GM19351 (cell line): ENCODE results near the gene PRF1.

Source experiments
- ATAC-seq: cut with Tn5 transposase; IDR thresholded peaks from one replicate; pipeline ENCODE4 v1.9.1; 2021; ENCODE audit warnings: mild to moderate bottlenecking, moderate library complexity; ENCODE audit not compliant: unreplicated experiment

PRF1 gene

DNA sequence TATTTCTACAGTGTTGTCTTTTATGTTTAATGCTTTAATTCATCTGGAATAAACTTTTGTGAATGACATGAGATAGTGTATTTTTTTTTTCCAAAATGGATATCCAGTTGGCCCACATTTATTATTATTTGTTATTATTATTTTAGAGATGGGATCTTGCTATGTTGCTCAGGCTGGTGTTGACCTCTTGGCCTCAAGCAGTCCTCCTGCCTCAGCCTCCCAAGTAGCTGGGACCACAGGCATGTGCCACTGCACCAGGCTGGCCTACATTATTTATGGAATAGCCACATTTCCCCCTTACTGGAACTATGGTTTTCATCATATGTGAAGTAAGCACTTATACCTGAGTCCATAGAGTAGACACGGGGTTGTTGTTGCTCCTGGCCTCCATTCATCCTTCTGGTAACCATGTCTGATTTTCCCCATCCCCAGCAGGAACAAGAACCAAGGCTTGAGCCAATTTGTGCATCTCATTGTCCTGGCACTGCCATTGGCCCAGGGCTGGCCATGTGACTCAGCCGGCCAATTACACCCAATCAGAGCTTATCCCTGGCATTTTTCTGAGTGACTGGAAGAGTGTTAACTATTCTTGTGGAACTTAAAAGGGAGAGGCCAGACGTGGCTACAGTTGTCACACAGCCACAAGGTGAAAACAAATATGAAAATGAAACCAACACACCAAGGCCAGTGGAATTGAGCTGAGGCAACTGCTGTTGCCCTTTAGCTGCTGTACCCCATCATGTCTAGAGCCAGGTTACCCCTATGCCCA lies 23.1 kb downstream of the PRF1 start:
- no peak for ATAC-seq

DNA sequence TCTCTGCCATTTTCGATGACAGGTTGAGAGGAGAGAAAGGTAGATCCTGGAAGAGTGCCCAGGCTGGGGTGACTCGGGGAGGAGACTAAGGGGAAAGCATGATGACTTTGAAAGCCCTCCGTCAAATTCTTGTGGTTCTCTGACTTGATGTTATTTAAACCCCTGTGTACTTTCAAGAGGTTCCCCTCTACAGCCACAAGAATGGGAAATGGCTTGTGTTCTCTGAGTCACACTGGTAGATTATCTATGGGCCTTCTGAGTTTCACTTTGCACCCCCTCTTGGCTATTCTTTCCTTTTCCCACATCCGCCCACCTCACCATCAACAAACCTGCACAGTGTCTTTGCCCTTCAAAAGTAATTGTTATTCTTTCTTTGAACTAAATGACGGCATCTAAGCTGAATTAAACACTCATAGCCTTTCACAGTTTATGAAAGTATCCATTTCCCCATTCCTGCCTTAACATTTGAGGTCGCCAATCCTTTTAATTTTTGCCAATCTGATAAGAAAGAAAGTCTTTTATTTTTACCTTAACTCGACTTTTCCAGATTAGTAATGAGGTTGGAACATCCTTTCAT lies 24.1 kb downstream of the PRF1 start:
- peak; percentile 60 for ATAC-seq

DNA sequence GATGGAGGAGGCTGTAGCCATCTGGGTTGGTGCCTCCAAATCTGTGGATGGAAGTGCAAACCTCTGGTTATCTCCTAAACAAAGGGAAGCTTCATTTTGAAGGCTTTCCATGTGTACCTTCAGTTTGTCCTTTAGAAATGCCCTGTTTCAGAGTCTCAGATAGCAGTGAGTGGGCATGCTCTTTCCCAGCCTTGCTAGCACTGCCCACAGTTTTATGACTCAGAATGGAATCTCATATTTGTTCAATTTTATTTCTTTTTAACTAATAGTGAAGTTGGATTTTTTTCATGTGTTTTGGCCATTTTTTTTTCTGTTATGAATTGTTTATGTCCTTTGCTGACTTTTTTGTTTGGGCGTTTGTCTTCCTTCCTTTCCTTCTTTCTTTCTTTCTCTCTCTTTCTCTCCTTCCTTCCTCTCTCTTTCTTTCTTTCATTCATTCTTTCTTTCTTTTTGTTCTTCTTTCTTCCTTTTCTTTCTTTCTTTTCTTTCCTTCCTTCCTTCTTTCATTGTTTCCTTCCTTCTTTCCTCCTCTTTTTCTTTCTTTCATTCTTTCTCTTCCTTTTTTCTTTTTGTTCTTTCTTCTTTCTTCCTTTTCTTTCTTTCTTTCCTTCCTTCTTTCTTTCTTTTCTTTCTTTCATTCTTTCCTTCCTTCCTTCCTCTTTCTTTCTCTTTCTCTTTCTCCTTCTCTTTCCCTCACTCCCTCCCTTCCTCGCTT lies 25.6 kb downstream of the PRF1 start:
- no peak for ATAC-seq

DNA sequence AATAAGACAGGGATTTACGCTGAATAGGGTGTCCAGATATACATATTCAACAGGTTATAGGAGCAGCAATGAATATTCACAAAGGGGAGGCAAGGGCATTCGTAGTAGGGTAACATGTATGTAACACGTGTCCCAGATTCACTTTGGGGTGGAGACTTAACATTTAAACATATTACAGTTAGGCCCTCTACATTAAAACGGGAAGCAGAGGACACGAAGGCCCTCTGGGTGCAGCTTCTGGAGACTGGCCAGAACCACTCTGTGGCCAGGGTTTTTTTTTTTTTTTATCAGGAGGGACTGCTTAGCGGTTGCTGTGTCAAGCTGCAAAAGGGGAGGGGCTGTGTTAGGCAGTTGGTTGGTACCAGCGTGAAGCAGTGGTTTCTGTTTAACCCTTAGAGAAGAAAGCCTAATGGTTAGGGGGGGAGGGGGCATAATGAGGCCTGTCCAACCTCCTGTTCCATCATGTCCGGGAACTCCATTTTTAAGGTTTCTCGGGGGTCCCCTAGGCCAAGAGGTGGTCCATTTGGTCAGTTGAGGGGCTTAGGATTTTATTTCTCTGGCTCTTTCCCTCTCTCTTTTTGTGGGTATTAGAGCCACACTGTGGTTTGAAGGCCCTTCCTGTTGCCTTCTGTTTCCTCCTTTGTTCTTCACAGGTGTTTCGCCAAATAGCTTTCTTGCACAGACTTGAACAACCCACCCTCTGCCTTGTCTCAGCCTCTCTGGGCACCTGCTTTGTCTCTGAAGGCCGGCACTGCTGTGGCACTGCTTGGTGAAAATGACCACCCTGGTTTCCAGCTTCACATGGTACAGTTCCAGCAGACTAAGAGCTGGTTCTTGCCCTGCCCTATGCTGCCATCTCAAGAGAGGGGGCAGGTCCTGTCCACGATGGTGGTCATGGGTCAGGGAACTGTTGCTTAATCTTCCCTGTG lies 26.4 kb downstream of the PRF1 start:
- ATAC-seq: peak; percentile 46

DNA sequence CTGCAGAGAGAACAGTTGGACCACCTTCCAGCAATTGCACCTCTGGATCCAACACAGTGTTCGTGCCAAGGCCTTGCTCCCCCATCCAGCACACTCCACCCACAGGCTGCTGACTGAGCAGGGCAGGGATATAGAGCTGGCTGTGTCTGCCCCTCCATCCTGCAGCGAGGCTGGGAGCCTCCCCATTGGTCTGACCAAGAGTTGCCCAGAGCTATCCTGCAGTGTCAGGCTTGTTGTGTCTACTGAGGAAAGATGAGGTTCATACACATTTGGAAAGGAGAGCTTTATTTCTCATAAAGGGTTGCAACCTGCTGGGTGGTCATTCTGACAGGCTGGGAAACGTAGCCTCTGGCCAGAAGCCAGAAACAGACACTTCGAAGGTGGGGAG lies 27.1 kb downstream of the PRF1 start:
- ATAC-seq: no peak

DNA sequence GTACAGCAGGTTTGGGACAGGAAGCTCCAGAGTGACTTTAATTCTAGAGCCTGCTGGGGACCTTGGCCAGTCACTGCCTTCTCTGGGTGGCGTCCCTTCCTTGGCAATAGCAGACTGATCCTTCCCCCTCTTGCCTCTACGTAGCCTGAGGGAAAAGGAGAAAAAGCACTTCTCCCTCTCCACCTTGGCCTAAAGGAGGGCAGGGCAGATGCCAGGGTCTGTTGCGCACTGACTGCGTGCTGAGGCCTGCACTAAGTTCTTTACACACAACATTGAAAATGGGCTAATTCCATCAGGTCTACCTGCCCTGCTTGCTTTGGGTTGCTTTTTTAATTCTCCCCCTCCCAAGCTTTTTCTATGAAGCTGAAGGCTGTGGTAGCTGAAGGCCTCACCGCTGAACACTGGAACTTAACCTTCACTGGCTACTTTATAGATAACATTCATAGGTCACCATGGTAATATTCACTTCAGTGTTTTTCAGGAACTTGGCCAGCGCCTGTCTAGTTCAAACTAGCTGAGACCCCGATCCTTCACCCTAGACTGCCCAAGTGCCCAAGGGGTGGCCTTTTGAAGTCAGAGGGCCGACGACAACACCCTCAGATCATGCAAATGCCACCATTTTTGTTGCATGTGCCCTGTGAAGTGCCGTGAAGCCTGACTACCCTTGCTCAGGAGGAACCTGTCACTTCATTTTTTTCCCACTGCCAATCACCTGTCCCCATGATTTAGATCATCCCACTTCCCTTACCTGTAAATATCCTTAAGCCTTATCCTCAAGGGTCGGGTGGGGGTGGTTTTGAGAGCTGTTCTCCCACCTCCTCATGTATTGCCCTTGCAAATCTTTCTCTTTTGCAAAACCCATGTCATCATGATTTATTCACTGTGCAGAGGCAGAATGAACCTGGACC lies 28.7 kb downstream of the PRF1 start:
- ATAC-seq: no peak

DNA sequence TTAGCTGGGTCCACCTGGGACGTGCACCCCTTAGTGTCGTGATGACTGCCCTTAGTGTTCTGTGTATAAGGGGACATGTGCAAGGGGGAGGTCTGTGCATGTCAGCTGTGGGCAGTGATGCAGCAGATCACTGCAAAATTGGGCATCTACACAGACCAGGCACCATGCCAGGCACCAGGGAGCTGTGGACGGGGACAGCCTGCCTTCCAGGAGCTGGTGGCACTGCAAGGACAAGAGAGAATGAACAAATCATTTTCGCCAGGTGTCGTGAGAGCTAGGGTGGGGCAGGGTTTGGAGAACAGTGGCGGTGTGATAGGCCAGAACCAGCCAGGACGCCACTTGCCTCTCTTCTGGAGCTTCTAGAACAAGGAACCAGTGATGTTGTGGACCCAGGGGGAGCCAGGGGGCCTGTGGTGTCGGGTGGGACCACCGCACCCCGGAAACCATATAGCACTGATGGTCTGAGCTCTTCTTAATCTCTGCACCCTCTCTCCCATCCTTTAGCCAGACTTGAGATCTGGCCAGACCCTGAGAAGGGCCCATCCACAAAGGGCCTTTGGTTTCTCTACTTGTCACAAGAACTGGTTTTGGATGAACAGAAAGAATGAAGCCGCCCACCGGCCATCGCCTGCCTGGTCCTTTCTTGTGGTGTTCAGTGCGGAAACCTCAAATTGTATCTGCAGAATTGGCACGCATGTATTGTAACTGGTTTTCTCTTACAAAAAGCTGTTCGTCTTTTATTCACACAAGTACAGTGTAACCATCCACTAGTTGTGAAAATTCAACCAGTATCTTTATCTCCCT lies 30.7 kb downstream of the PRF1 start:
- ATAC-seq: no peak

DNA sequence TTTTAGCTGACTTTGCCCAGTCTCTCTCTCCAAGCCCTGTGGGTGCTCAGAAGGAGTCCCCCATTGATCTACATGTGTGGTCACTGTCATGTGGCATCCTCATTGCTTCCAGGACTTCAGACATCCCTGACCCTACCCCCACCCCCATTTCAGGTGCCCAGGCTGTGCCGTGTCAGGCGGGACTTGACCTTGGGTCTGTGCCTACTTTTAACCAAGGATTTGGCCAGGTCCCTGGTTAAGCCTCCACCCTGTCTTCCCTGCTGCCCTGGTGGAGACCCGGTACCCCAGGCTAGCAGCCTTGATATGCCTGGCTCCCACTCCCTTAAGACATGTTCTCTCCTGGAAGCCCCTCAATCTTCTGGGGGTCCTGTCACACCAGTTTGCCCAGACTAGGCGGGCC lies 31.3 kb downstream of the PRF1 start:
- no peak for ATAC-seq

DNA sequence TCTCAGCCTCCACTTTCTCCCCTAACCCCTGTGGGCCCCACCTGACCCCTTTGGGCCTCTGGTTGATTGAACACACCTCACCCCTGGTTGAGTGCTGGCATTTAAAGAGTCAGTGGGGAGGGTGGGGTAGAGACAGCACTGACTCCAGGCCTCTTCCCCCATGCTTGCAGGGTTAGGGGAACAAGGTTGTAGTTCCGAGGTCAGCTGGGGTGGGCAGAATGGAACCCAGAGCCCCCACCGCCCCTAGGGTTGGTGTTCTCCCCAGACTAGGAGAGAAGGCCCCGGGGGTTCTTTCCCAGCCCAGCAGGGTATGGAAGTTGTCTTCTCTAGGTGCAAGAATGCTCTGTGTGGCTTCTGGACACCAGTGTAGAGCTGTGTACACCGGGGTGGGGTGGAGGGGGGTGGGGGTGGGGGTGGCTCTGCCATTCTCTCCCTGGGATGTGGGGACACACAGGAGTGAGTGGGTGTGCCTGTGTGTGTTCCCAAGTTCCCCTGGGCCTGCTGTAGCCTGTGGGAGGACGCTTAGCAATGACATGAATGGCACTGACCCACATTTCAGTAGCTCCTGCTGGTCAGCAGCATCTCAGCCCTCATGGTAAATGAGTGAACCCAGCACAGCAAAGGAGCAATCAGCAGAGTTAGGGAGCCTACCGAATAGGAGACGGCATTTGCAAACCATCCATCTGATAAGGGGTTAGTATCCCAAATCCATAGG lies 33.6 kb downstream of the PRF1 start:
- ATAC-seq: no peak

DNA sequence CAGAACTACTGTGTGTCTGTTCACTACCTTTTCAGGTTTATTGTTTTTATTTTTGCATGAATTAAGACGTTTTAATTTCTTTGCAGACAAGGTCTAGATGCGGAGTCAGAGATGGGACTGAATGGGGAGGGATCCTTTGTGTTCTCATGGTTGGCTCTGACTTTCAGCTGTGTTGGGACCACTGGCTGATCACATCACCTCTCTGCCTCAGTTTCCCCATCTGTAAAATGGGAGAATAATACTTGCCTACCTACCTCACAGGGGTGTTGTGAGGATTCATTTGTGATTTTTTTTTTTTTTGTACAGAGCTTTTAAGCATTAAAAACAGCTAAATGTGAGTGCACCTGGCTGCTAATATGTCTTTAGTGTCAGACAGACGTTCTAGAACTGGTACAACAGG lies 34.4 kb downstream of the PRF1 start:
- no peak for ATAC-seq

DNA sequence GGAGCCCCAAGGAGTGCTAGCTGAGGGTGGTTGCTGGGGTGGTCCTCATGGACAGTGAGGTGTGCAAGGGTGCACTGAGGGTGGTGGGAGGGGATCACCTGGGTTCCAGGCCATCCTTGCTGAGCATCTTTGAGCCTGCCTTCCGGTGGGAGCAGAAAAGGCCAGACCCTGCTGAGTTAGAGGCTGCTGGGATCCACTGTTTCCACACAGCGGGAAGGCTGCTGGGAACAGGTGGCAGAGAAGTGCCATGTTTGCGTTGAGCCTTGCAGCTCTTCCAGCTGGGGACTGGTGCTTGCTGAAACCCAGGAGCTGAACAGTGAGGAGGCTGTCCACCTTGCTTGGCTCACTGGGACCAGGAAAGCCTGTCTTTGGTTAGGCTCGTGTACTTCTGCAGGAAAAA lies 34.9 kb downstream of the PRF1 start:
- ATAC-seq: no peak

DNA sequence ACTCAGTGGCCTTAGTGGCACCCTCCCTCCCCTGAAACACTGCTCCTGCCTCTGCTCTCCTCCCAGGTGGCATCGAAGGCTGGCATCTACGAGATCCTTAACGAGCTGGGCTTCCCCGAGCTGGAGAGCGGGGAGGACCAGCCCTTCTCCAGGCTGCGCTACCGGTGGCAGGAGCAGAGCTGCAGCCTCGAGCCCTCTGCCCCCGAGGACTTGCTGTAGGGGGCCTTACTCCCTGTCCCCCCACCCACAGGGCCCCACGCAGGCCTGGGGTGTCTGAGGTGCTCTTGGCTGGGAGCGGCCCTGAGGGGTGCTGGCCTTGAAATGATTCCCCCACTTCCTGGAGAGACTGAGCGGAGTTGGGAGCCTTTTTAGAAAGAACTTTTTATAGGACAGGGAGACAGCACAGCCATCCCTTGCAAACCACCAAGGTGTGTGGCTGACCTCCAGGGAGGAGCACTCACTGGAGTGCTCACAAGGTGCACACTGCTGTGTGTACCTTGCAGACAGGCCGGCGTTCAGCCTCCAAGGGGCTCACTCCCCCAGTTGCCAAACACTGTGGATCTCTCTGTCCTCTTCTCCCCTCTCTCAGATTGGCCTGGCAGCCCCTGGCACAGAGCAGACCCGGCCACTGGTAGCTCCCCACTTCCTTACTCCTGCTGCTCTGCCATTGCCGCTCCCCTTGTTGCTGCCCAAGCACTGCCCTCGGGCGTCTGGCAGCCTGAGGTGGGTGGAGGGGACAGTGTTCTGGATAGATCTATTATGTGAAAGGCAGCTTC lies 35.8 kb downstream of the PRF1 start:
- ATAC-seq: no peak

DNA sequence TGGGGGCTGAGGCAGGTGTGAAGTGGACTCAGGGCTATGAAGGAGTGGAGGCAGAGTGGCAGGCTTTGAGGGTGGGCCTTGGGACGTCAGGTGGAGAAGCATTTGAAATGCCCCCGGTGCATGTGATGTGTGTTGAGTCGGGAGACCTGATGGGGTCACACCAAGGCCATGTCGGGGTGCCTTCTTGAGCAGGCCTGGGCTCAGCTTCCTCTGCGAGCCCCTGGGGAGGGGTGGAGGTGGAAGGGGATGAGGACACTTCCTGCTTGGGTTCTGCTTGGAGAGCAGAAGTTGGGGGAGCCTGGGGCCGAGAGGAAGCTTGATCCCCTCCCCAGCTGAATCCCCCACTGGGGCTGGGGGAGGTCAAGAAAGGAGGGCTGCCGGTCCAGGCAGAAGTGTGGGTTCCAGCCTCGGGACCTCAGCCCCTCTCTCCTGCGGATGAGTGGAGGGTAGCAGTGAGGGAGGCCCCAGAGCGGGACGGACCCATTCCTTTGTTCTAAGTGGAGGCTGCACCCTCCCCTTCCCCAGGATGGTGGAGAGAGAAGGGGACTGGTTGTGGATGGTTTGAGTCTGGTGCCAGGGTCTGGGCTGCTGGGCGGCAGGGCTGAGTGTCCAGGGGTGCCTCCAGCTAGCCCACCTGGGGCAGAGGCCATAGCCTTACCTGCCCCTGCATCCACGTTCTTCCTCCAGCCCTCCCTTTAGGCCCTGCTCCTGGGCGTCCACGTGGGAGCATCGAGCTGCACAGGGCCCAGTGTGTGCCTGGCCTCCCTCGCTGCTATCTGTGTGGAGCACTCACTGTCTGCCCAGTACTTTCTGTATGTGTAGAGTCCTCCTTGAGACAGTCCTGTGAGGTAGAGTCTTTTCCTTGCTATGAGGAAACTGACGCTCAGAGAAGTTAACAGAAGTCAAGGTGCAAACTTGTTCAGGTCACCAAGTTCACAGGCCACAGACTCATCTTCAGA lies 36.7 kb downstream of the PRF1 start:
- no peak for ATAC-seq

DNA sequence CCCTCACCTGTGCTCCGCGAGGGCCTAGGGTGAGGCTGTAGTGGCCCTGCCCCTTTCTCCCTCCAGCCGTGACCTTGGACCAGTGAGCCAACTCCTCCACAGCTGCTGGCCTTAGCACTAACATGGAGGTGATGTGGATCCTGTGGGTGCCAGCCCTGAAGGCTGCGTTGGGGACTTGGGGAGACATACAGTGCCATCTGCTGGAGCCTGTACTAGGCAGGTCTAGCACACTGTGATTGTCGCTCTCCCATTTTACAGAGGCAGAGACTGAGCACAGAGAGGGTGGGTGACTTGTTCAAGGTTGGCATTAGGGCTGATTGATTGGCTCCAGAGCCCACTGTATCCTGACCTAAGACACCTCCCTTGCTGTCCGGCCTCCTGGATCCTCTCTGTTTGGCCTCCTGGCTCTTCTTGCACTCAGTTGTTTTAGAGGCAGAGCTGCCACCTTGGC lies 37.6 kb downstream of the PRF1 start:
- ATAC-seq: no peak

DNA sequence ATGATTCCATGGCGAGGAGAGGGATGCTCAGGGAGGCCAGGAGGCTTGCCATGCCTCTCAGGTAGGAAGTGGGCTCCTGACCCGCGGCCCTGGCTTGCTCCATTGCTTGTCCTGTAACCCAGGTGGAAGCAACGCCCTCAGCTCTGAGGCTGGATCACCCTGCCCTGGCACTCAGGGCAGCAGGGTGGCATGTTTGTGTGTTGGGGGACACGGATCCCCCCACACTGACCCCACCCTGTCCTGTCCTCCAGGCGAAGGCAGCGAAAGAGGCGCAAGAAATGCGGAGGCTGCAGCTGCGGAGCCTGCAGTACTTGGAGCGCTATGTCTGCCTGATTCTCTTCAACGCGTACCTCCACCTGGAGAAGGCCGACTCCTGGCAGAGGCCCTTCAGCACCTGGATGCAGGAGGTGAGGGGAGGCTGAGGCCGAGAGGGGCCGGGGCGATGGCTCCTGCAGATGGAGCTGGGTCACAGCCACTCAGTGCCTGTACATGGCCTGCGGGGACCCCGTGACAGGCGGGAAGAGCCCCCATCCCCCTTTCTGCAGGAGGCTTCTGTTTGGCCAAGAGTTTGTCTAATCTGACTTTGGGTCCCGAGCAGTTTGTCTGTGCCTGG lies 38.3 kb downstream of the PRF1 start:
- ATAC-seq: no peak

DNA sequence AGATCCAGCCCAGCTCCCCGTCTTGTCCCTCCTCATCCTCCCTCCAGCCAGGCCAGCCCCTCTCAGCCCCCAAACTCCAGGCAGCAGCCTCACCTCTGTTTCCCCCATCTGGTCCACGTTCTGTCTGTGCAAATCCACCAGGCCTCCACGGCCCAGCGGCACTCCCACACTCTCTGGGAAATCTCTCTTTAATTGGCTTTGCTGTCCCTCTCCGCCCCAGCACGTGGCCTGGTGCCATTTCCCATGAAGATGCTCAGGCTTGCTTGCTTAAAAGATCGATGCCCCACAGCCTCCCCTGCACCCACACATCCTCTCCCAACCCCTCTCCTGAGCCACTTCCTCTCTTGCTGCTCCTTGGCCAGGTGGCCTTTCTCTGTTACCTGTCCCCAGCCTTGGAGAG lies 39.3 kb downstream of the PRF1 start:
- ATAC-seq: no peak
